HCT116 (cell line): ENCODE data around the gene WDR64. TPM values are rescaled to one million over a fixed set of nuclear protein-coding genes. Genes with fewer than 3 reads are reported as not detected.

Experiments
- ATAC-seq: fragments of 200-7000 bp; cut with Tn5 transposase; 2 replicates; pipeline ENCODE4 v1.9.1; 2020; ENCODE audit warnings: mild to moderate bottlenecking, moderate library complexity
- BruUV-seq: library from RNA; stranded (reverse); fragments of 400-500 nt; replicated peaks from 2 replicates; lab custom pipeline; 2021; lab: Mats Ljungman, UMichigan
- CTCF ChIA-PET: fragments of 300-600 bp; sonication (Branson Sonifier 250); formaldehyde crosslinking; loops from one replicate; lab custom pipeline; 2021; ENCODE audit warnings: antibody characterized with exemption; lab: Charles Lee
- POLR2A ChIA-PET: fragments of 300-600, 350-600 bp; sonication (Branson Sonifier 250); formaldehyde crosslinking; loops from one replicate; lab custom pipeline; 2021; ENCODE audit warnings: antibody characterized with exemption; lab: Charles Lee
- RAD21 ChIA-PET, 2 experiments: fragments of 300-600 bp; sonication (Branson Sonifier 250); formaldehyde crosslinking; loops; one replicate each; lab custom pipeline; 2023; ENCODE audit warnings: low total read pairs in 2 of 2; ENCODE audit not compliant: uncharacterized antibody in 2 of 2, unreplicated experiment in 2 of 2, low non-redundant PET in 1 of 2; lab: Charles Lee
- DNase-seq: peaks from one replicate; pipeline ENCODE4 v3.0.0-alpha.2; 2010; ENCODE audit warnings: low read depth, low spot score
- H2AFZ ChIP-seq: fragments of 200-600 bp; shearing (Covaris generic), sonication (generic); 2 replicates; pipeline ENCODE4 v1.6.1; 2017; ENCODE audit warnings: low read depth, mixed run types, mixed read lengths, antibody characterized with exemption, low read length; ENCODE audit not compliant: poor library complexity, severe bottlenecking
- H3K27ac ChIP-seq: 2 replicates; pipeline ENCODE4 v1.5.1; 2012; ENCODE audit warnings: low read depth, low read length
- H3K27me3 ChIP-seq: fragments of 200-600 bp; sonication (generic); 2 replicates; pipeline ENCODE4 v1.6.1; 2016; ENCODE audit warnings: mixed run types, low read length, mixed read lengths; ENCODE audit not compliant: insufficient read depth
- H3K36me3 ChIP-seq, 2 experiments: fragments of 200-500 bp in 1 of 2; fragments of 200-600 bp in 1 of 2; sonication (Bioruptor generic) in 1 of 2; sonication (generic) in 1 of 2; 2 replicates each; pipeline versions ENCODE4 v1.5.1 to v1.6.1; 2014 to 2016; ENCODE audit warnings: low read length in 2 of 2, inconsistent platforms in 1 of 2, mixed read lengths in 1 of 2, mixed run types in 1 of 2; ENCODE audit not compliant: insufficient read depth in 2 of 2, control insufficient read depth in 1 of 2
- H3K4me1 ChIP-seq, 2 experiments: fragments of 200-600 bp in 1 of 2; sonication (generic) in 1 of 2; 2 replicates each; pipeline versions ENCODE4 v1.5.1 to v1.6.1; 2012 to 2017; ENCODE audit warnings: low read length in 2 of 2, inconsistent platforms in 1 of 2, mild to moderate bottlenecking in 1 of 2, mixed read lengths in 1 of 2, mixed run types in 1 of 2, moderate library complexity in 1 of 2; ENCODE audit not compliant: insufficient read depth in 2 of 2, control insufficient read depth in 1 of 2
- H3K4me2 ChIP-seq: fragments of 200-600 bp; sonication (generic); 2 replicates; pipeline ENCODE4 v1.6.1; 2017; ENCODE audit warnings: mixed run types, low read length, mixed read lengths
- H3K4me3 ChIP-seq, 2 experiments: fragments of 200-600 bp in 1 of 2; sonication (generic) in 1 of 2; replicated peaks in 1 of 2; 2 replicates each; pipeline ENCODE4 v1.5.1; 2011 to 2016; ENCODE audit warnings: low read length in 2 of 2, control low read depth in 1 of 2, low read depth in 1 of 2, mild to moderate bottlenecking in 1 of 2, mixed read lengths in 1 of 2, mixed run types in 1 of 2
- H3K79me2 ChIP-seq: fragments of 200-600 bp; sonication (generic); 2 replicates; pipeline ENCODE4 v1.6.1; 2017; ENCODE audit warnings: mild to moderate bottlenecking, mixed run types, low read length, moderate library complexity, mixed read lengths; ENCODE audit not compliant: insufficient read depth
- H3K9ac ChIP-seq: fragments of 200-600 bp; sonication (generic); 2 replicates; pipeline ENCODE4 v1.6.1; 2016; ENCODE audit warnings: low read length, mixed read lengths
- H3K9me2 ChIP-seq: fragments of 200-600 bp; sonication (generic), shearing (Covaris generic); 2 replicates; pipeline ENCODE4 v1.6.1; 2017; ENCODE audit warnings: mixed run types, mild to moderate bottlenecking, moderate library complexity; ENCODE audit not compliant: insufficient read depth
- H3K9me3 ChIP-seq, 2 experiments: fragments of 200-500 bp in 1 of 2; fragments of 200-600 bp in 1 of 2; sonication (Bioruptor generic) in 1 of 2; sonication (generic) in 1 of 2; 2 replicates each; pipeline ENCODE4 v1.6.1; 2014 to 2017; ENCODE audit warnings: low read length in 2 of 2, mixed read lengths in 2 of 2, inconsistent platforms in 1 of 2, low read depth in 1 of 2, mild to moderate bottlenecking in 1 of 2, mixed run types in 1 of 2, moderate library complexity in 1 of 2; ENCODE audit not compliant: control insufficient read depth in 1 of 2, insufficient read depth in 1 of 2
- H4K20me1 ChIP-seq: fragments of 200-600 bp; sonication (generic), shearing (Covaris generic); 2 replicates; pipeline ENCODE4 v1.6.1; 2017; ENCODE audit warnings: mixed run types, mild to moderate bottlenecking, moderate library complexity; ENCODE audit not compliant: insufficient read depth
- CBX3 ChIP-seq: IDR thresholded peaks from 2 replicates; pipeline ENCODE4 v1.6.1; 2012; ENCODE audit warnings: low read depth
- CEBPB ChIP-seq: IDR thresholded peaks from 2 replicates; pipeline ENCODE4 v1.6.1; 2012; ENCODE audit warnings: low read depth
- EGR1 ChIP-seq: IDR thresholded peaks from 2 replicates; pipeline ENCODE4 v1.6.1; 2012; ENCODE audit warnings: low read depth
- ELF1 ChIP-seq: IDR thresholded peaks from 2 replicates; pipeline ENCODE4 v1.6.1; 2012; ENCODE audit warnings: low read depth, borderline replicate concordance
- EZH2 ChIP-seq: fragments of 200-600 bp; sonication (generic); IDR thresholded peaks from 2 replicates; pipeline ENCODE4 v1.6.1; 2017; ENCODE audit warnings: antibody characterized with exemption, mixed run types
- FOSL1 ChIP-seq: IDR thresholded peaks from 2 replicates; pipeline ENCODE4 v1.6.1; 2012; ENCODE audit warnings: low read depth
- JUND ChIP-seq: IDR thresholded peaks from 2 replicates; pipeline ENCODE4 v1.6.1; 2012
- POLR2A ChIP-seq: IDR thresholded peaks from 2 replicates; pipeline ENCODE4 v1.7.0; 2011; ENCODE audit warnings: borderline replicate concordance; ENCODE audit not compliant: insufficient read depth, insufficient read length; ENCODE audit errors: extremely low read depth
- POLR2AphosphoS5 ChIP-seq: IDR thresholded peaks from 2 replicates; pipeline ENCODE4 v1.6.1; 2011; ENCODE audit warnings: mild to moderate bottlenecking, low read depth, low read length, moderate library complexity
- RAD21 ChIP-seq: IDR thresholded peaks from 2 replicates; pipeline ENCODE4 v1.6.1; 2012; ENCODE audit warnings: low read depth, mild to moderate bottlenecking
- REST ChIP-seq: IDR thresholded peaks from 2 replicates; pipeline ENCODE4 v1.6.1; 2012; ENCODE audit warnings: low read depth
- SIN3A ChIP-seq: IDR thresholded peaks from 2 replicates; pipeline ENCODE4 v1.6.1; 2012; ENCODE audit warnings: low read depth
- SP1 ChIP-seq: IDR thresholded peaks from 2 replicates; pipeline ENCODE4 v1.6.1; 2012; ENCODE audit warnings: low read depth
- SRF ChIP-seq: IDR thresholded peaks from 2 replicates; pipeline ENCODE4 v1.6.1; 2012; ENCODE audit warnings: low read depth
- TCF7L2 ChIP-seq: IDR thresholded peaks from 2 replicates; pipeline ENCODE4 v1.7.0; 2011; ENCODE audit warnings: borderline replicate concordance, inconsistent platforms; ENCODE audit not compliant: insufficient read depth, insufficient read length; ENCODE audit errors: extremely low read depth
- ZFX ChIP-seq: fragments of 450-650 bp; IDR thresholded peaks from 2 replicates; pipeline ENCODE4 v1.6.1; 2017
- ZNF274 ChIP-seq: fragments of 200-500 bp; sonication (Bioruptor generic); IDR thresholded peaks from 2 replicates; pipeline ENCODE4 v1.6.1; 2014; ENCODE audit warnings: mild to moderate bottlenecking, low read depth, low read length, inconsistent platforms
- intact Hi-C: fragments of 100-400 bp; cut with micrococcal nuclease; formaldehyde crosslinking; loops from 2 replicates; pipeline ENCODE4 v1.10.0; 2022
- total RNA-seq: library from RNA; stranded (reverse); gene quantifications from one replicate; pipeline ENCODE4 v1.2.1, GENCODE V29; 2021; ENCODE audit not compliant: unreplicated experiment
- TF ChIP-seq, protein P1 (sequence below), 3 experiments: fragments of 200-600 bp in 1 of 3; sonication (generic) in 1 of 3; IDR thresholded peaks in 2 of 3; conservative IDR thresholded peaks in 1 of 3; 2 replicates each; pipeline ENCODE4 v1.5.1; 2012 to 2017; ENCODE audit warnings: low read depth in 2 of 3, low read length in 2 of 3, antibody characterized with exemption in 1 of 3, borderline replicate concordance in 1 of 3, control low read depth in 1 of 3, mild to moderate bottlenecking in 1 of 3, mixed read lengths in 1 of 3, mixed run types in 1 of 3, moderate library complexity in 1 of 3; ENCODE audit not compliant: insufficient read depth in 1 of 3
- TF ChIP-seq, protein P2 (sequence below): IDR thresholded peaks from 2 replicates; pipeline ENCODE4 v1.6.1; 2012
- TF ChIP-seq, protein P3 (sequence below): IDR thresholded peaks from 2 replicates; pipeline ENCODE4 v1.6.1; 2012
- TF ChIP-seq, protein P4 (sequence below): IDR thresholded peaks from 2 replicates; pipeline ENCODE4 v1.6.1; 2011; ENCODE audit warnings: mild to moderate bottlenecking, low read length, moderate library complexity; ENCODE audit not compliant: insufficient replicate concordance; ENCODE audit errors: extremely low read depth

Gene WDR64
- total RNA-seq, 1 experiment from 2014 or later, result not detected

- Histone ChIP-seq H3K27ac (no peak overlapping the region), H3K9ac (no peak overlapping the region), H3K4me1 (peaks cover 0 to 8% of the 10 kb centered on the region in 2 experiments; a peak in 1 of 4 replicates), H4K20me1 (no peaks in the 10 kb centered on the region; the same call in 1 of the 2 replicates), H3K9me2 (no peaks in the 10 kb centered on the region), H3K79me2 (no peaks in the 10 kb centered on the region), H3K36me3 (no peaks in the 10 kb centered on the region), H3K4me2 (no peak overlapping the region), H3K9me3 (no peaks in the 10 kb centered on the region), H3K4me3 (no peak overlapping the region), H2AFZ (no peak overlapping the region), H3K27me3 (no peaks in the 10 kb centered on the region)
- ATAC-seq (peak; percentile 91), DNase-seq (peak; percentile 56)
- ChIA-PET CTCF (interaction anchor here (0.6 to 2.8 kb wide), 30 partner anchors 9 to 406 kb away, joined by 3 to 22 read pairs (median 4); partner anchors contain the start of genes CHML, FH, KMO and MAP1LC3C), POLR2A (interaction anchor here (0.7 to 1.2 kb wide), 2 partner anchors 223 to 237 kb away, joined by 3 to 4 read pairs; partner anchors contain the start of gene EXO1), RAD21 (no interaction called here)
- BruUV-seq, result no TSS peak
- intact Hi-C loops, result loop anchor here (1.0 to 2.0 kb wide), 3 partner anchors 223 to 406 kb away; partner anchors contain the start of gene MAP1LC3C
- TF ChIP-seq REST (no peak), FOSL1 (no peak), SRF (no peak), CBX3 (peak; percentile 30; the same call in 1 of the 2 replicates), ZNF274 (no peak), TCF7L2 (no peak), RAD21 (peak; percentile 89), EGR1 (no peak), CEBPB (no peak), SP1 (no peak), POLR2AphosphoS5 (no peak), EZH2 (no peak), ZFX (no peak), ELF1 (no peak), POLR2A (no peak), SIN3A (no peak), JUND (no peak)
- TF ChIP-seq, protein P1, sequence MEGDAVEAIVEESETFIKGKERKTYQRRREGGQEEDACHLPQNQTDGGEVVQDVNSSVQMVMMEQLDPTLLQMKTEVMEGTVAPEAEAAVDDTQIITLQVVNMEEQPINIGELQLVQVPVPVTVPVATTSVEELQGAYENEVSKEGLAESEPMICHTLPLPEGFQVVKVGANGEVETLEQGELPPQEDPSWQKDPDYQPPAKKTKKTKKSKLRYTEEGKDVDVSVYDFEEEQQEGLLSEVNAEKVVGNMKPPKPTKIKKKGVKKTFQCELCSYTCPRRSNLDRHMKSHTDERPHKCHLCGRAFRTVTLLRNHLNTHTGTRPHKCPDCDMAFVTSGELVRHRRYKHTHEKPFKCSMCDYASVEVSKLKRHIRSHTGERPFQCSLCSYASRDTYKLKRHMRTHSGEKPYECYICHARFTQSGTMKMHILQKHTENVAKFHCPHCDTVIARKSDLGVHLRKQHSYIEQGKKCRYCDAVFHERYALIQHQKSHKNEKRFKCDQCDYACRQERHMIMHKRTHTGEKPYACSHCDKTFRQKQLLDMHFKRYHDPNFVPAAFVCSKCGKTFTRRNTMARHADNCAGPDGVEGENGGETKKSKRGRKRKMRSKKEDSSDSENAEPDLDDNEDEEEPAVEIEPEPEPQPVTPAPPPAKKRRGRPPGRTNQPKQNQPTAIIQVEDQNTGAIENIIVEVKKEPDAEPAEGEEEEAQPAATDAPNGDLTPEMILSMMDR (IDR thresholded peaks at IDR 0.05 in 2 of 3, conservative IDR thresholded peaks at IDR 0.05 in 1 of 3; ENCODE audit: borderline replicate concordance in 1 of 3, insufficient read depth in 1 of 3, low read depth in 2 of 3, low read length in 2 of 3), result peak; percentile 42 to 77 (median 74)
- TF ChIP-seq, protein P2, sequence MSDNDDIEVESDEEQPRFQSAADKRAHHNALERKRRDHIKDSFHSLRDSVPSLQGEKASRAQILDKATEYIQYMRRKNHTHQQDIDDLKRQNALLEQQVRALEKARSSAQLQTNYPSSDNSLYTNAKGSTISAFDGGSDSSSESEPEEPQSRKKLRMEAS, result no peak
- TF ChIP-seq, protein P3, sequence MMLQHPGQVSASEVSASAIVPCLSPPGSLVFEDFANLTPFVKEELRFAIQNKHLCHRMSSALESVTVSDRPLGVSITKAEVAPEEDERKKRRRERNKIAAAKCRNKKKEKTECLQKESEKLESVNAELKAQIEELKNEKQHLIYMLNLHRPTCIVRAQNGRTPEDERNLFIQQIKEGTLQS, result no peak
- TF ChIP-seq, protein P4, sequence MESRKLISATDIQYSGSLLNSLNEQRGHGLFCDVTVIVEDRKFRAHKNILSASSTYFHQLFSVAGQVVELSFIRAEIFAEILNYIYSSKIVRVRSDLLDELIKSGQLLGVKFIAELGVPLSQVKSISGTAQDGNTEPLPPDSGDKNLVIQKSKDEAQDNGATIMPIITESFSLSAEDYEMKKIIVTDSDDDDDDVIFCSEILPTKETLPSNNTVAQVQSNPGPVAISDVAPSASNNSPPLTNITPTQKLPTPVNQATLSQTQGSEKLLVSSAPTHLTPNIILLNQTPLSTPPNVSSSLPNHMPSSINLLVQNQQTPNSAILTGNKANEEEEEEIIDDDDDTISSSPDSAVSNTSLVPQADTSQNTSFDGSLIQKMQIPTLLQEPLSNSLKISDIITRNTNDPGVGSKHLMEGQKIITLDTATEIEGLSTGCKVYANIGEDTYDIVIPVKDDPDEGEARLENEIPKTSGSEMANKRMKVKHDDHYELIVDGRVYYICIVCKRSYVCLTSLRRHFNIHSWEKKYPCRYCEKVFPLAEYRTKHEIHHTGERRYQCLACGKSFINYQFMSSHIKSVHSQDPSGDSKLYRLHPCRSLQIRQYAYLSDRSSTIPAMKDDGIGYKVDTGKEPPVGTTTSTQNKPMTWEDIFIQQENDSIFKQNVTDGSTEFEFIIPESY, result no peak
Measured at GRCh38 chr1:241611063-241611462, 41.0 kb upstream of the WDR64 start.
